GM23248 (cell line): Measurements from ENCODE around the gene PHTF1.

Experiments
- EZH2 ChIP-seq: fragments of 200-600 bp; sonication (generic); IDR thresholded peaks from 2 replicates; pipeline ENCODE4 v1.6.1; 2018; ENCODE audit warnings: antibody characterized with exemption, mild to moderate bottlenecking; ENCODE audit not compliant: insufficient read depth, poor library complexity, severe bottlenecking
- EZH2phosphoT487 ChIP-seq: fragments of 200-600 bp; sonication (generic); IDR thresholded peaks from 2 replicates; pipeline ENCODE4 v1.6.1; 2018; ENCODE audit warnings: antibody characterized with exemption, moderate library complexity, mild to moderate bottlenecking, low read depth; ENCODE audit not compliant: insufficient read depth

DNA sequence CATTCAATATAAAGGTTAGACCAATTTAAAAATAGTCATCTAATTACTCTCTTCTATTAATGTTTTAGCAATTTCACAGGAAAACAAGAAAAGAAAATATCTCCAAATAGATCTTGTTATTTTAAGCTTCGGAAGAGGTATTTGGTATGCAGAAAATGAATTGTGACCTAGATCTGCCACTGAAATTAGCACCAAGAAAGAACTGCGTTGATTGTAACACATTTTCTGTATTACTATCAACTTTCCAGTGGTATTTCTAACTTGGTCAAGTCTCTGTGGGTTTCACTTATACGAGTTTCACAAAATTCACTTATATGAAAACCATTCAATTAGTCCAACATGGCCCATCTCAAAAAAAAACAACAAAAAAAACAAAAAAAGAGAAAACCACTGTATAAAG lies 41.2 kb upstream of the PHTF1 start:
- TF ChIP-seq EZH2phosphoT487, result no peak
- TF ChIP-seq EZH2, result no peak
